SK-N-SH treated with all-trans-retinoic acid at 6 μM for 48 hours (cell line): ENCODE measurements around the gene TTC27.

Experiments used
- CSDC2 ChIP-seq: fragments of 250-450 bp; sonication (Bioruptor Pico); IDR thresholded peaks from 2 replicates; pipeline ENCODE4 v1.5.0; 2020; ENCODE audit warnings: mild to moderate bottlenecking, moderate library complexity
- GLIS3 ChIP-seq: fragments of 250-450 bp; sonication (Bioruptor Pico); IDR thresholded peaks from 2 replicates; pipeline ENCODE4 v1.5.0; 2020; ENCODE audit warnings: mild to moderate bottlenecking, moderate library complexity
- OSR1 ChIP-seq: fragments of 250-450 bp; sonication (Bioruptor Pico); IDR thresholded peaks from 2 replicates; pipeline ENCODE4 v1.8.0; 2022; ENCODE audit warnings: moderate library complexity, mild to moderate bottlenecking, inconsistent platforms
- PATZ1 ChIP-seq: fragments of 250-450 bp; sonication (Bioruptor Pico); IDR thresholded peaks from 2 replicates; pipeline ENCODE4 v1.8.0; 2020; ENCODE audit warnings: mild to moderate bottlenecking, moderate library complexity, borderline replicate concordance
- POU6F1 ChIP-seq: fragments of 250-450 bp; sonication (Bioruptor Pico); IDR thresholded peaks from 2 replicates; pipeline ENCODE4 v1.8.0; 2021; ENCODE audit warnings: low read depth, mild to moderate bottlenecking, moderate library complexity, borderline replicate concordance
- PPARA ChIP-seq: fragments of 250-450 bp; sonication (Bioruptor Pico); IDR thresholded peaks from 2 replicates; pipeline ENCODE4 v1.5.0; 2020; ENCODE audit warnings: mild to moderate bottlenecking, borderline replicate concordance
- SNAI2 ChIP-seq: fragments of 250-450 bp; sonication (Bioruptor Pico); IDR thresholded peaks from 2 replicates; pipeline ENCODE4 v1.5.0; 2020; ENCODE audit warnings: mild to moderate bottlenecking, moderate library complexity
- TCF4 ChIP-seq: fragments of 250-450 bp; sonication (Bioruptor Pico); IDR thresholded peaks from 2 replicates; pipeline ENCODE4 v1.8.0; 2021; ENCODE audit warnings: mild to moderate bottlenecking, moderate library complexity, borderline replicate concordance
- TOX ChIP-seq: fragments of 250-450 bp; sonication (Bioruptor Pico); IDR thresholded peaks from 2 replicates; pipeline ENCODE4 v1.8.0; 2021; ENCODE audit warnings: mild to moderate bottlenecking, moderate library complexity, borderline replicate concordance
- ZC3H10 ChIP-seq: fragments of 250-450 bp; sonication (Bioruptor Pico); IDR thresholded peaks from 2 replicates; pipeline ENCODE4 v1.5.1; 2021; ENCODE audit warnings: mild to moderate bottlenecking, moderate library complexity

GRCh38 chr2:32863326-32863725, 235.5 kb downstream of the TTC27 start:
- TF ChIP-seq TCF4 (CRISPR knock-in tag): no peak
- no peak for TF ChIP-seq PPARA (CRISPR knock-in tag)
- TF ChIP-seq POU6F1 (CRISPR knock-in tag): no peak
- TF ChIP-seq TOX (CRISPR knock-in tag): no peak
- no peak for TF ChIP-seq OSR1
- no peak for TF ChIP-seq ZC3H10 (CRISPR knock-in tag)
- no peak for TF ChIP-seq SNAI2
- TF ChIP-seq CSDC2 (CRISPR knock-in tag): no peak
- no peak for TF ChIP-seq PATZ1
- no peak for TF ChIP-seq GLIS3 (CRISPR knock-in tag)
